Peyer's patch (tissue), 4 donors: ENCODE measurements around the gene OPTC.

Experiments
- POLR2A ChIP-seq, 2 donors: fragments of 450-650 bp; IDR thresholded peaks; one replicate each; pipeline ENCODE4 v1.5.1; 2017; ENCODE audit warnings: antibody characterized with exemption in 2 of 2, mild to moderate bottlenecking in 2 of 2, moderate library complexity in 2 of 2
- TF ChIP-seq, protein P1 (sequence below), 6 experiments: fragments of 450-650 bp in 4 of 6; fragments of 200-600 bp in 2 of 6; sonication (generic) in 1 of 6; IDR thresholded peaks; one replicate each; pipeline ENCODE4 v1.5.1; 2017 to 2019; ENCODE audit warnings: antibody characterized with exemption in 6 of 6, mild to moderate bottlenecking in 3 of 6, moderate library complexity in 1 of 6

- TF ChIP-seq, protein P1, sequence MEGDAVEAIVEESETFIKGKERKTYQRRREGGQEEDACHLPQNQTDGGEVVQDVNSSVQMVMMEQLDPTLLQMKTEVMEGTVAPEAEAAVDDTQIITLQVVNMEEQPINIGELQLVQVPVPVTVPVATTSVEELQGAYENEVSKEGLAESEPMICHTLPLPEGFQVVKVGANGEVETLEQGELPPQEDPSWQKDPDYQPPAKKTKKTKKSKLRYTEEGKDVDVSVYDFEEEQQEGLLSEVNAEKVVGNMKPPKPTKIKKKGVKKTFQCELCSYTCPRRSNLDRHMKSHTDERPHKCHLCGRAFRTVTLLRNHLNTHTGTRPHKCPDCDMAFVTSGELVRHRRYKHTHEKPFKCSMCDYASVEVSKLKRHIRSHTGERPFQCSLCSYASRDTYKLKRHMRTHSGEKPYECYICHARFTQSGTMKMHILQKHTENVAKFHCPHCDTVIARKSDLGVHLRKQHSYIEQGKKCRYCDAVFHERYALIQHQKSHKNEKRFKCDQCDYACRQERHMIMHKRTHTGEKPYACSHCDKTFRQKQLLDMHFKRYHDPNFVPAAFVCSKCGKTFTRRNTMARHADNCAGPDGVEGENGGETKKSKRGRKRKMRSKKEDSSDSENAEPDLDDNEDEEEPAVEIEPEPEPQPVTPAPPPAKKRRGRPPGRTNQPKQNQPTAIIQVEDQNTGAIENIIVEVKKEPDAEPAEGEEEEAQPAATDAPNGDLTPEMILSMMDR (IDR thresholded peaks at IDR 0.05): no peak
- TF ChIP-seq POLR2A (IDR thresholded peaks at IDR 0.05): no peak
Measured at GRCh38 chr1:203512848-203513584, 19.1 kb downstream of the OPTC start.
